Stimulated activated CD4-positive, alpha-beta T cell treated with anti-CD3 and anti-CD28 coated beads, Interleukin-12 subunit alpha, Interleukin-12 subunit beta, amount 100 ng/mL, for 4 hours (primary cell): ENCODE data around the gene ZMYND8.
"Not testable (repeated sequence)": the region's sequence is repeated elsewhere in the genome, so short reads cannot be mapped to it uniquely, and the experiment has no call there.

Experiments used
- DNase-seq: peaks from one replicate; pipeline ENCODE4 v3.0.0-alpha.2; 2020

Gene ZMYND8

GRCh38 chr20:47284373-47284772 is 72.1 kb downstream of the ZMYND8 start:
- DNase-seq, result no peak

GRCh38 chr20:47283411-47283810 is 73.1 kb downstream of the ZMYND8 start:
- DNase-seq, result no peak

GRCh38 chr20:47282864-47283263 is 73.6 kb downstream of the ZMYND8 start:
- DNase-seq, result no peak

- DNase-seq, result no peak
These were observed 75.1 kb downstream of the ZMYND8 start for GRCh38 chr20:47281376-47281775.

- DNase-seq, result no peak
These were observed 75.8 kb downstream of the ZMYND8 start for GRCh38 chr20:47280668-47281067.

- no peak for DNase-seq
These were observed 76.3 kb downstream of the ZMYND8 start for GRCh38 chr20:47280228-47280627.

GRCh38 chr20:47278907-47279348 is 77.6 kb downstream of the ZMYND8 start:
- DNase-seq, result no peak

- not testable (repeated sequence) for DNase-seq
These were observed 79.0 kb downstream of the ZMYND8 start for GRCh38 chr20:47277535-47277872.

- no peak for DNase-seq
These were observed 79.5 kb downstream of the ZMYND8 start for GRCh38 chr20:47276851-47277534.

- DNase-seq, result no peak
These were observed 80.2 kb downstream of the ZMYND8 start for GRCh38 chr20:47276251-47276650.

- DNase-seq, result no peak
These were observed 81.0 kb downstream of the ZMYND8 start for GRCh38 chr20:47275548-47275947.

- no peak for DNase-seq
These were observed 81.9 kb downstream of the ZMYND8 start for GRCh38 chr20:47274401-47275108.

GRCh38 chr20:47273591-47274235 is 82.8 kb downstream of the ZMYND8 start:
- no peak for DNase-seq

- peak; percentile 23 for DNase-seq
These were observed 83.5 kb downstream of the ZMYND8 start for GRCh38 chr20:47272893-47273590.

- no peak for DNase-seq
These were observed 85.4 kb downstream of the ZMYND8 start for GRCh38 chr20:47271046-47271615.

- DNase-seq, result no peak
These were observed 87.0 kb downstream of the ZMYND8 start for GRCh38 chr20:47269309-47270165.

- no peak for DNase-seq
These were observed 88.9 kb downstream of the ZMYND8 start for GRCh38 chr20:47267621-47268020.

- no peak for DNase-seq
These were observed 89.5 kb downstream of the ZMYND8 start for GRCh38 chr20:47266847-47267515.

GRCh38 chr20:47265984-47266383 is 90.5 kb downstream of the ZMYND8 start:
- DNase-seq, result no peak

- DNase-seq, result no peak
These were observed 91.3 kb downstream of the ZMYND8 start for GRCh38 chr20:47265214-47265613.

GRCh38 chr20:47264137-47264769 is 92.2 kb downstream of the ZMYND8 start:
- DNase-seq, result not testable (repeated sequence)
